Prostate gland (tissue), 2 donors: ENCODE data around the gene PDE8B.

Experiments
- CTCF ChIP-seq, 4 experiments: fragments of 200-600 bp in 2 of 4; fragments of 450-650 bp in 2 of 4; sonication (generic) in 2 of 4; IDR thresholded peaks; 1 replicate in 3 of 4; 2 replicates in 1 of 4; pipeline ENCODE4 v1.5.1; 2016 to 2019; ENCODE audit warnings: antibody characterized with exemption in 4 of 4, mild to moderate bottlenecking in 2 of 4, moderate library complexity in 2 of 4
- POLR2A ChIP-seq: fragments of 450-650 bp; IDR thresholded peaks from one replicate; pipeline ENCODE4 v1.6.1; 2016; ENCODE audit warnings: antibody characterized with exemption, mild to moderate bottlenecking

- TF ChIP-seq CTCF (IDR thresholded peaks at IDR 0.05) (no peak), POLR2A (no peak)
These were observed 144.0 kb downstream of the PDE8B start for GRCh38 chr5:77354454-77354853.
